ENCODE measurements around the gene CUBN.

- TF ChIP-seq CTCF (IDR thresholded peaks at IDR 0.05) (no peak), TEAD1 (CRISPR knock-in tag; IDR thresholded peaks at IDR 0.05) (no peak), FOXK1 (CRISPR knock-in tag; IDR thresholded peaks at IDR 0.05) (no peak), ZNF232 (CRISPR knock-in tag; IDR thresholded peaks at IDR 0.05) (no peak), IRF2 (CRISPR knock-in tag; IDR thresholded peaks at IDR 0.05; ENCODE audit: borderline replicate concordance, low read depth) (no peak), USF2 (CRISPR knock-in tag; IDR thresholded peaks at IDR 0.05) (no peak), E2F4 (CRISPR knock-in tag; IDR thresholded peaks at IDR 0.05; ENCODE audit: borderline replicate concordance, low read depth) (no peak), ATF6 (CRISPR knock-in tag; IDR thresholded peaks at IDR 0.05) (no peak), E2F1 (CRISPR knock-in tag; IDR thresholded peaks at IDR 0.05) (no peak), JUN (CRISPR knock-in tag; IDR thresholded peaks at IDR 0.05) (no peak)
Observed at GRCh38 chr10:17001297-17001744, 128.3 kb downstream of the CUBN start.

Data from WTC11 (cell line).